Measurements from ENCODE around the gene NECTIN1. TPM values are rescaled to one million over a fixed set of nuclear protein-coding genes. Genes with fewer than 3 reads are reported as not detected.

The NECTIN1 gene
- total and polyA plus RNA-seq, 4 donors = 4.7 to 18.3 (median 7.3) TPM

DNA sequence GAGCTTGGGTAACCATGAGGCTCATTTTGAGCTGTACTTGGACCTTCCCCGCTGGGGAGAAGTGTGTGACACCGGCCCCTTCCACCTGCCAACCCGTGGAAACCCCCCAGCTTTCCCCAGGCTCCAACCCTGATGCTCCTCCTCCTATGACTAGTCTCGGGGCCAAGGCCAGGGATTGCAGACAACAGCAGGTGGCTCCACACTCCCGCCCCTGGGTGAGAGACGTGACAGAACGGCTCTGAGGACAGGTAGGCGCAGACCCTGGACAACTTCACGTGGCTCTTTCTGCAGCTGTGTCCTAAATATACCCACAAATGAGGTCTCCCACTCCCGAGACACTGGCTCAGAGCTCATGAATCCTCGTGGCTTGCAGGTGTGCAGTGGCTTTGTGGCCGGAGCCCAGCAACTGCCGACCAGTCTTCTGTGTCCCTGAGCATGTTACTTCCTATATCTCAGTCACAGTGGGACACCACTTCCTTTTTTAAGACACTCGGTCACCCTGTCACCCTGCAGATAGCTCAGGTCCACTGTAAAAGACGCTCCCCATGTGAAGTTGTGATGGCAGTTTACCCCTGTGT, 55.2 kb downstream of the NECTIN1 start:
- Histone ChIP-seq H3K4me1 (ENCODE audit: control insufficient read depth in 5 of 5, insufficient read depth in 5 of 5, low read length in 5 of 5) (peaks cover 0 to 28% (median 17%) of the 10 kb centered on the region in 5 donors), H3K9me3 (ENCODE audit: control insufficient read depth in 4 of 4, insufficient read depth in 3 of 4, low read length in 3 of 4) (peaks cover 0 to 6% (median 0%) of the 10 kb centered on the region in 4 donors), H3K27ac (ENCODE audit: low read depth in 1 of 2, low read length in 1 of 2) (no peak overlapping the region), H3K36me3 (ENCODE audit: control insufficient read depth in 4 of 4, insufficient read depth in 4 of 4, low read length in 4 of 4) (peaks cover 0 to 14% (median 6%) of the 10 kb centered on the region in 4 donors), H3K9ac (ENCODE audit: insufficient read depth in 1 of 2, low read length in 2 of 2) (no peak overlapping the region), H3K27me3 (ENCODE audit: control insufficient read depth in 3 of 3, insufficient read depth in 3 of 3, low read length in 2 of 3) (no peaks in the 10 kb centered on the region), H3K4me3 (no peak overlapping the region)
- WGBS, 2 donors = 33 to 62% methylated on average over 15 of the region's 15 CpGs
- DNase-seq (no peak), ATAC-seq (ENCODE audit: insufficient read depth, low FRiP score) (no peak)
- TF ChIP-seq, protein P1, sequence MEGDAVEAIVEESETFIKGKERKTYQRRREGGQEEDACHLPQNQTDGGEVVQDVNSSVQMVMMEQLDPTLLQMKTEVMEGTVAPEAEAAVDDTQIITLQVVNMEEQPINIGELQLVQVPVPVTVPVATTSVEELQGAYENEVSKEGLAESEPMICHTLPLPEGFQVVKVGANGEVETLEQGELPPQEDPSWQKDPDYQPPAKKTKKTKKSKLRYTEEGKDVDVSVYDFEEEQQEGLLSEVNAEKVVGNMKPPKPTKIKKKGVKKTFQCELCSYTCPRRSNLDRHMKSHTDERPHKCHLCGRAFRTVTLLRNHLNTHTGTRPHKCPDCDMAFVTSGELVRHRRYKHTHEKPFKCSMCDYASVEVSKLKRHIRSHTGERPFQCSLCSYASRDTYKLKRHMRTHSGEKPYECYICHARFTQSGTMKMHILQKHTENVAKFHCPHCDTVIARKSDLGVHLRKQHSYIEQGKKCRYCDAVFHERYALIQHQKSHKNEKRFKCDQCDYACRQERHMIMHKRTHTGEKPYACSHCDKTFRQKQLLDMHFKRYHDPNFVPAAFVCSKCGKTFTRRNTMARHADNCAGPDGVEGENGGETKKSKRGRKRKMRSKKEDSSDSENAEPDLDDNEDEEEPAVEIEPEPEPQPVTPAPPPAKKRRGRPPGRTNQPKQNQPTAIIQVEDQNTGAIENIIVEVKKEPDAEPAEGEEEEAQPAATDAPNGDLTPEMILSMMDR (IDR thresholded peaks at IDR 0.05; ENCODE audit: control extremely low read depth, extremely low read depth) = no peak

DNA sequence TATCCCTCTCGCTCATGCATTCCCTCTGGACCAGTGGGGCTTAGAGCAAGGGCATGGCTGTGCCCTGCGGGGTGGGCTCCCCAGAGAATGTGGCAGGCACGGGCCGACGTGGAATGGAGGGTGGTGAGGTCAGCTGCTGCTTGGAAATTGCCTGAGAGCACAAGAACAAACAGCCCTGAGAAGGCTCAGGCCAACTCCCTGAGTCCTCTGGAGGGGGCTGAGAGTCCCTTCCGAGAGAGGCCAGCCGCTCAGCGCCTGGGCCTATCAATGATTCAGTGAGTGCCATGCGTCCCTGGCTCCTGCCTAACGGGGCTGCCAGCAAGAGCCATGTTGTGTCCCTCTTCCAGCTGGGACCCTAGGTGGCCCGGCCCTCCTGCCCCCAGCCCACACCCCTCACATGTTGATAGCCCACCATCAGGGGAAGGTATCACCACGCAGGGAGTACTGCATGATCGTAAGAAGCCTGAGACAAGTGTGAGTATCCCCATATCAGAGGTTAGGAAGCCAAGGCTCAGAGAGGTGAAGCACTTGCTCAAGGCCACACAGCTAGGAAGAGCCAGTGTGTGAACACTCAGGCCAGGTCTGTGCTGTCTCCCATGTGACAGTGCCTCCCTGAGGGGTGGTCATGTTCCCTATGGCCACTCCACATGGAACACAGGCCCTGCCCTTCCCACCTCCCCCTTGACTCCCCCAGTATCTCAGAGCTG, 55.8 kb downstream of the NECTIN1 start:
- no peak overlapping the region for H3K27ac ChIP-seq (ENCODE audit: low read depth in 1 of 2, low read length in 1 of 2)
- H3K27me3 ChIP-seq (ENCODE audit: control insufficient read depth in 3 of 3, insufficient read depth in 3 of 3, low read length in 2 of 3) = no peaks in the 10 kb centered on the region
- TF ChIP-seq, protein P1 (IDR thresholded peaks at IDR 0.05; ENCODE audit: control extremely low read depth, extremely low read depth) = no peak
- no peak overlapping the region for H3K9ac ChIP-seq (ENCODE audit: insufficient read depth in 1 of 2, low read length in 2 of 2)
- ATAC-seq (ENCODE audit: insufficient read depth, low FRiP score) (no peak), DNase-seq (peak in 2 of 3 donors; percentile 30 to 49)
- H3K4me3 ChIP-seq = no peak overlapping the region
- 87 to 88% methylated on average over 13 of the region's 13 CpGs for WGBS, 2 donors
- peaks cover 0 to 6% (median 0%) of the 10 kb centered on the region in 4 donors for H3K9me3 ChIP-seq (ENCODE audit: control insufficient read depth in 4 of 4, insufficient read depth in 3 of 4, low read length in 3 of 4)
- peaks cover 0 to 14% (median 6%) of the 10 kb centered on the region in 4 donors for H3K36me3 ChIP-seq (ENCODE audit: control insufficient read depth in 4 of 4, insufficient read depth in 4 of 4, low read length in 4 of 4)
- peaks cover 0 to 28% (median 17%) of the 10 kb centered on the region in 5 donors for H3K4me1 ChIP-seq (ENCODE audit: control insufficient read depth in 5 of 5, insufficient read depth in 5 of 5, low read length in 5 of 5)

DNA sequence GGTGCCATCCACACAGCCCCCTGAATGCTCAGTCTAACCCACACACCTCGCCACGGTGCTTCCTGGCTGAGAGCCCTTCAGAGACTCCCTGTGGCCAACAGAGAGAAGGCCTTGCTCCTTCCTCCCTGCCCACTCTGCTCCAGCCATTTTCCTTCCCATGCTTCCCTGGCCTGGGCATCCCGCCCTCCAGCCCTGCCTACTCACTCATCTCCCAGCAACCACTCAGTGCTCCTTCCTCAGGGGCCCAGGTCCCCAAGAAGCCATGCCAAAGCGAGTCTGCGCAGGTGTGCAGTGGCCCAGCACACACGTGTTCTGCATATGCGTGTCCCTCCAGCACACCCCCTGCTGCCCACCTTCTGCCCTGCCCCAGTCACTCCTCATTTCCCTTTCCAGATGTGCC, 56.4 kb downstream of the NECTIN1 start:
- ATAC-seq (ENCODE audit: insufficient read depth, low FRiP score) = no peak
- peaks cover 0 to 11% (median 4%) of the 10 kb centered on the region in 4 donors for H3K36me3 ChIP-seq (ENCODE audit: control insufficient read depth in 4 of 4, insufficient read depth in 4 of 4, low read length in 4 of 4)
- H3K9me3 ChIP-seq (ENCODE audit: control insufficient read depth in 4 of 4, insufficient read depth in 3 of 4, low read length in 3 of 4) = peaks cover 0 to 2% (median 0%) of the 10 kb centered on the region in 4 donors
- no peak for DNase-seq
- TF ChIP-seq, protein P1 (IDR thresholded peaks at IDR 0.05; ENCODE audit: control extremely low read depth, extremely low read depth) = no peak
- WGBS, 2 donors = 85 to 92% methylated on average over 7 of the region's 7 CpGs
- H3K27ac ChIP-seq (ENCODE audit: low read depth in 1 of 2, low read length in 1 of 2) = no peak overlapping the region
- H3K4me1 ChIP-seq (ENCODE audit: control insufficient read depth in 5 of 5, insufficient read depth in 5 of 5, low read length in 5 of 5) = peaks cover 0 to 28% (median 17%) of the 10 kb centered on the region in 5 donors
- H3K9ac ChIP-seq (ENCODE audit: insufficient read depth in 1 of 2, low read length in 2 of 2) = no peak overlapping the region
- H3K27me3 ChIP-seq (ENCODE audit: control insufficient read depth in 3 of 3, insufficient read depth in 3 of 3, low read length in 2 of 3) = no peaks in the 10 kb centered on the region
- H3K4me3 ChIP-seq = no peak overlapping the region

Measured in lung (tissue), 12 donors.